HUDEP-2 (cell line): ENCODE results near the gene TNNT2.

Experiments
- DNase-seq, 76 experiments: peaks; one replicate each; lab custom pipeline; 2025; ENCODE audit not compliant: unreplicated experiment in 76 of 76; lab: John Stamatoyannopoulos, UW

Gene TNNT2

DNA sequence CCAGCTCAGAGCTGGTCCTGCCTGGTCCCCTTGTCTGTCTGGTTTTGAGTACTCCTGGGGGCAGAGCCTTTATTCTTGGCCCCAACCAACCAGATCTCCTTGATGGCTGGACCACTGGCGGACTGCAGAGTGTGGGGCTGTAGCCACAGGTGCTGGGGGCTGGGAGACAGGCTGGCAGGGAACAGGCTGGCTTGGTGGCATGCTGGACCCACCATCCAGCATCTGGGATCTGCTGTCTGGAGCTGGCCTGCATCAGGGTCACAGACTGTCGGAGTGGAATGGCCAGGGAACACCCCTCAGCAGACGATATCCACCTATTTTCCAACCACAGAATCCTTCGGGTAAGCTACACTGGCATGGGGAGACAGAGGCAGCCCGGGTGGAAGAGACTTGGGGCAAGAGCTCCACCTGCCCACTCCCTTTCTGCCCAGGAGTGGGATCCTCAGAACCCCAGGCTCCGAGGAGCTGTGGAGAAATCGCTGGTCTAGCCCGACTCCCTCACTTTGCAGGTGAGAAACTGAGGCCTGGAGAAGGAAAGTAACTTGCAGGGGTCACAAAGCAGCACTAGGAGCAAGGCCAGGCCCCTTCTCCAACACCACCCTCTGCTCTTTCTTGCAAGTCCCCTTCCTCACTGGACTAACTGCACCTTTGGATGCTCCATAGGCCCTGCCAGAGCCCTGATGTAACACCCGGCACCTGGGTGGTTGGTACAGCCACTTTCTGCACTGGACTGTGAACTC, 40.6 kb downstream of the TNNT2 start:
- DNase-seq, result no peak

DNA sequence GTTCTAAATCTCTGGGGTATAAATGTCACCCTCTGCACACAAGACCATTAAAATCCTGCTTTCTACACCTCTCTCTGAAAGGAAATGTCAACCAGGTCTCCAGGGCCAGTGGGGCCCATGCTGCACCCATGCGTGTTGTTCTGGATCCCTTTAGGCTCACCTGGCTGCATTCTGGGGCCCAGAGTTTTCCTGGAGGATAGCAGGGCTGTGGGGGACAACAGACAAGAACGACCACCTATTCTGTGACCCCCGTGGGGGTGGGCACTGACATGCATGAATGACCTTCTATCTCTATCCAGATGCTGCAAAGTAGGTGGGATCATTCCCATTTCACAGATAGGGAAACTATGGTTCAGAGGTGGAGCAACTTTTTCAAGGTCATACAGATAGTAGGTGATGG, 41.6 kb downstream of the TNNT2 start:
- DNase-seq, result no peak

DNA sequence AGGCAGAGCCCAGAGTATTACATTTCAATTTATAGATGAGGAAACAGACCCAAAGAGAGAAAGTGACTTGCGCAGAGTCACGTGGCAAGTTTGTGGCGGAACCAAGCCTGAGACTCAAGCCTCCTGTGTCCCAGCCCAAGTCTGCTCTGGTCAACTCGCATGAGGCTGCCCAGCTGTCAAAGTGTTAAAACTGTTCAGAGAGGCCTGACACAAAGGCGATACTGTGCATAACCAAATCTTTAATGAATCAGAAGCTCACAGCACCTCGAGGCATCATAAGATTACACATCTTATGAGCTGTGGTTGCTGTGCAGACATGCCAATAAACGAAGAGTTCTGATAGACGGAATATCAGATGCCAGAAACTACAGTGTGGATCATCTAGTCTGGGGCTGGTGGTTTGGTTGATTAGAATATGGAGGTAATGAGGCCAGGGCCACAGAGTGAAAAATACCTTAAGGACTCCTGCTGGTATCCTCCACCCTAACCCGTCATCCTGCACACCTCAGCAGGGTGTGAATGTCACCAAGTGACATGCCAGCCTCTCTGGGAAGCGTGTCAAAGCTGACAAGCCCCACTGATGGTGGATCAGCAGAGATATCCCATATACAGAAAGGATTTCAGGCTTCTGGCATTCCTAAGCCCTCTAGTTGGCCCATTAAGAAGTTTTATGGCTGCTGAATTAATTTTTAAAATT, 42.2 kb downstream of the TNNT2 start:
- DNase-seq, result no peak

DNA sequence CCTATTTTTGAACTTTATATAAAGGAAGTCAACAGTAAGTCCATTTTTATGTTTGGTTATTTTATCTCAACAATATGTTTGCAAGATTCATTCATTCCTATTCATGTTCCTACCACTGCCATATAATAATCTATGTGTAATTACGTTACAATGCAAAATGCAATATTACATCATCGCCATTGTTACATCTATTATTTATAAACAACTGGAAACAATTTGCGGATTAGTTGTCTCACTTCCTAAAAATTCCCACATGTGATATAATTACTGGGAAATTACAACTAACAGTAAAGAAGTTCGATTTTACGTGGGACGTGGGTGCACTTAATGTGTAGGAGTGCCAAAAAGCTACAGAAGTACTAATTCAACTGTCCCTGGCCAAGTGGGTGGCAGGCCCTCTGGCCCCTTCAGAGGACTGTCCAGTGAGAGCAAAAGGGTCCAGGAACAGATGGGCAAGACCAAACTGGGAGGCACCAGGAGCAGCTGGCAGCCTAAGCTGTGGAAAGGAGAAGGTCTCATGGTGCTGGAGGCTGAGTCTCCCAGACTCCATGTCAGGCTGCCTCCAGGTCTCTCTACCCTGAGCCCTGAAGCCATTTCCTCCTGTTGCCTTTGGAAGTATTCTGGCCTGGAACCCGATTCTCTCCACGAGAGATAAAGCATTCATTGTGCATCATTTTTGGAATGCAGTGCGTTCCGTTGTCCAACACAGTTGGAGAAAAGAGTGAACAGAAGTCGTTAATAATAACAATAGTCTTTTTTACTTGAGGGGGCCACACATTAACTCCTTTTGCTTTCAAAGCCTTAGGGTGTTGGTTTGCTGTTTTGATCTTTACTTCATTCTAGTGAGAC, 42.9 kb downstream of the TNNT2 start:
- DNase-seq, result no peak

DNA sequence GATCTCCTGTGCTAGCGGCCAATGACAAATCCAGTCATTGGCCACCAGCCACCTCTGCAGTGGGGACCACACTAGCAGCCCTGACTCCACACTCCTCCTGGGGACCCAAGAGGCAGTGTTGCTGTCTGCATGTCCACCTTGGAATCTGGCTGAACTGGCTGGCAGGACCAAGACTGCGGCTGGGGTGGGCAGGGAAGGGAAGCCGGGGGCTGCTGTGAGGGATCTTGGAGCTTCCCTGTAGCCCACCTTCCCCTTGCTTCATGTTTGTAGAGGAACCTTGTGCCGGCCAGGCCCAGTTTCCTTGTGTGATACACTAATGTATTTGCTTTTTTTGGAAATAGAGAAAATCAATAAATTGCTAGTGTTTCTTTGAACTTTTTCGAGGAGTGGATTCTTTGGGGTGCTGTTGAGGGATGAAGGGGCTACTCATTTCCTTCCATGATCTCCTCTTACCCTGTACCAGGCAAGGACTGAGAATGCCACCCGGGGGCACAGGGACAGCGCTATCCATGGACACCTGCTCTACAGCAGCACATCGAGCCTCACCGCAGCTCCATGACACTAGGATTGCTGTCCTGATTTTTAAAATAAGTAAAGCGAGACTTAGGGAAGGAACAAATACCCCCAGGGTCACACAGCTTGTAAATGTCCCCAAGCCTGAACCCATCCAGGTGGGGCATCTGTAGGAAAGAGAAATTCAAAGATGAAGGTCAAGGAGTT, 44.7 kb downstream of the TNNT2 start:
- DNase-seq, result no peak

DNA sequence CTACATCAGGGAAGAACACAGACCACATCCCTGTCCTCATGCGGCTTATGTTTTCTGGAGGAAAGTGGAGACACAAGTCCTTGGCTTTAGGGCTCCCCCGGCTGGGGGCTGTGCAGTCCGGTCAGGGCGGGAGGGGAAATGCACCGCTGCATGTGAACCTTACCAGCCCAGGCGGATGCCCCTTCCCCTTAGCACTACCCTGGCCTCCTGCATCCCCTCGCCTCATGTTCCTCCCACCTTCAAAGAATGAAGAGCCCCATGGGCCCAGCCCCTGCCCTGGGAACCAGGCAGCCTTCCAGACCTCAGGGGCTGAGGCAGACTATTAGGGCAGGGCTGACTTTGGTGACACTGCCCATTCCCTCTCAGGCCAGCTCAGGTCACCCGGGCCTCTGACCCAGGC, 45.5 kb downstream of the TNNT2 start:
- no peak for DNase-seq

DNA sequence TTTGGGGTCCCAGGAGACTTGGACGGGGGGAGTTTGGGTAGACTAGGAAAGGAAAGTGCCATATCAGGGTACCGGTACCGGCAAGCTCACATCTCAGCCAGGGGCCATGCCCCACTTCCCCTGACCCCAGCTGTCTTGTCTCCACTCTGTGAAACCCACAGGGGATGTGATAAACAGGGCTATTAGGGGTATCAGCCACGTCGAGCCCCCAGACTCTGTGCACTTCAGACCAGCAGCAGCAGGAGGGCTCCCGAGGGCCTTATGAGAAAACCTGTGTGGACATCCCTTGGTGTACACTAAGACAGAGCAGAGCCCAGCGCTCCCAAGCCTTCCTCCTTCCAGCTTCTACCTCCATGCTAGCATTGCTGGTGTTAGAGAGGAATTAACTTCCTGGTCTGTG, 46.3 kb downstream of the TNNT2 start:
- no peak for DNase-seq

DNA sequence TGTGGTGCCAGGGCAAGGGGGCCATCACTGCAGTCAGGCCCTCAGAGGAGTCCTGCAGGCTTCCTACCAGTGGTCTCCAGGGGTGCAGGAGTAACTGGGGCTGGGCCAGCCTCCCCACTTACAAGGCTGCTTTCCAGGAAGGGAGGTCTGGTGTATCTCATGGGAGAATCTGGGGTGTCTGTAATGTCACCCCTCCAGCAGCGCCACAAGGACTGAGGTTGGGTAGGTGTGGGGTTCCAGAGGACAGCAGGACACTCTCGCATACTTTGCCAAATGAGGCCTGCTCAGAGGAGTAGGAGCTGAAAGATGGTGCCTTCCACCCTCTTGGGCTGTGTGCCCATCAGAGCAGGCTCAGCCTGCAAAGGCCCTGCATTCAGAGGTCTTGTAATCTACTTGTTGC, 46.9 kb downstream of the TNNT2 start:
- no peak for DNase-seq

DNA sequence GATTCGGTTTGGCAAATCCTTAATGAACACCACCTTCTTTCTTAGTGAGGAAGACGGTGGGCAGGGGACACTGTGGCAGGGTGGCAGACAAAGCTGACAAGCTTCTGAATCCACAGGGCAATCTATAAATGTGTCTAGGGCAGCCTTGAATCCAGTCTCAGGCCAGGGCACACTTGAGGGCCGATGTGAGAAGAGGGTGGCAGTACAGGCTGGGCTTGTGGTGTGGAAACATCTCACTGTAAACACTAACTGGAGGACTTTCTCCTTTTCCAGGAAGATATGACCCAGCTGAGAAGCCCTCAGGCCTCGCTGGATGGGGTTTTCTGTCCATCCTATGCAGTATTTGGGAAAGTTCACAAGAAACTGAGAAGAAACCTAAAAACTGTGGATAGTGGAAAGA, 47.7 kb downstream of the TNNT2 start:
- DNase-seq, result no peak

DNA sequence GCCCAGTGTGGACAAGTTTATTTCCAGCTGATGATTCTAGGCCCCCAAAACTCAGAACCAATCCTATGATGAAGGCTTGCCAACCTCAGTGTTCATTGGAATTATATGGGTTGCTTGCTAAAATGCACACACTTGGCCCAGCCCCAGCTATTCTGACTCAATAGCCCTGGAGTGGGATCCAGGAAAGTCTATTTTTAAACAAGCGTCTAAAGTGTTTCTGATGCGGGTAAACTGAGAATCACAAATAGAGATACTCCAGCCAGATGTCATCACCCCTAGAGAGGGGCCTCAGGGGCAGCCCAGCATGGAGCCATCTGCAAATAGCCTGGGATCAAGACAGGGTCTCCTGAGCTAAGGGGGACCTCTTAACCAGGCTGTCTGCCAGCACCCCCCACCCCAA, 48.2 kb downstream of the TNNT2 start:
- DNase-seq, result no peak

DNA sequence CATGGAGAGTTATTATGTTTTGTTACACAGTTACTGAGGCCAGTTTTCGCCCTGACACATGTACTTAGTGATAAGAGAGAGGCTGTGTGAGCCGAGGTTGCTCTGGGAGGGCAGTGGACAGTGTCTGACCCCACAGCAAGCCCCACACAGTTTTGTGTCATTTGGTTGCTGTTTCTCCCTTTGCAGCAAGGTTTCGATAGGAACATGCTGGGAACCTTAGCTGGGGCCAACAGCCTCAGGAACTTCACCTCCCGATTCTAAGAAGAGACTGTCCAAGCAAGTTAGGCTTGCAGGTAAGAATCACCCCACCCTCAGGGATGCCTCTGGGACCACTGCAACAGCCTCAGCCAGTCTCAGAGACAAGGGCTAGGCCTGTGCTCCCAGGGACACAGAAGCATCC, 48.9 kb downstream of the TNNT2 start:
- no peak for DNase-seq

DNA sequence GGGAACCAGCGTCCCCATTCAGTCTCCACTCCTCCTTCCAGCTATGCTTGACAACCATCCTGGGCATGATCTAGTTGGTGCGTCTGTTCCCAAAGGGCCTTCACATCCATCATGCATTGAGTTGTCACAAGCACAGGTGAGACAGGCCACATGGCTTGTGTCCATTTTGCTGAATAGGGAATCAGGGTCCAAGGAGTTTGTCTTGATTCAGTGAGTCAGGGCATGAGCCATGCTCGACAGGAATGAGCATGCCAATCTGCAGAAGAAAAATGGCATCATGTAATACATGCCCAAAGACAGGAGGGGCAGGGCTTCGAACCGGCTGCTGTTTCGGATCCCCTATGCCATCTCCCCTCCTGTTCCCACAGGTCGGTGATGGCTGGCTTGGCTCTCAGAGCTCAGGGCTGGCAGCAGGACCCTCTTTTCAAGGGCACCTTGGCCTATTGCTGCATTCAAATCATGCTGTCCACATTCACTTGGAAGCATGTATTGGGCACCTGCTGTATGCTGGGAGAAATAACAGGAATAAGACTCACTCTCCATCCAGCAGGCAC, 49.7 kb downstream of the TNNT2 start:
- no peak for DNase-seq

DNA sequence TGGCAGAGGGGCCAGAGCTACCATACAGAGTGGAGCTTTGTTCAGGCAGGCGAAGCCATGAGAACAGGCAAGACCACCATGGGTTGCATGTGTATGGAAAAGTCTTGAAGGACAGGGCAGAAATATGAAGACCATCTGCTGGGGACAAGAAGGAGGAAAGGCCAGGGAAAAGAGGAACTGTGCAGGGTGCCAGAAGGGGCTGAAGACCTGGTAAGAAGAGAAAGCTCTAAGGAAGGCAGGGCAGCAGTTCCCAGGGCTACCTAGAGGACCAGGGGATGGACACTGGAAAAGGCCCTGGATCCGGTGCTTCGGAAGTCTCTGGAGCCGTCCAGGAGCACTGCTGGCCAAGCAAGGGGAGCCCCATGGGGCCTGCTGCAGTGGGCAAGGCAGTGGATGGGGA, 50.8 kb downstream of the TNNT2 start:
- DNase-seq, result no peak

DNA sequence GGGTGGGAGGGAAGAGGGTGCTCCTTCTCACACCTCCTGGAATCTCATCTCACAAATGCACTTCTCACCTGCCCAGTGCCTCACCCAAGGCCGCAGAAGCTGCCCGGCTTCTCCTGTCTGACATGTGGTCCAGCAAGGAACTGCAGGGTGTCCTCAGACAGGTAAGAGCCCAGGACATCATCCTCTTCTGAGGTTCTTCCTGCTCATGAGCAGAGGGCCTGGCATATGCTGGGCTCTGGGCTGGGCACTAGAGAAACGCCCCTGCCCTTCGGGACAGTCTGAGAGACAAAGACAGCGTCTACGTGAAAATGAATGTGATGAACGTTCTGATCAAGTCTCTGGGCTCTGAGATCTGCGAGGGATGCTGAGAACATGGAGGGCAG, 51.8 kb downstream of the TNNT2 start:
- DNase-seq, result no peak

DNA sequence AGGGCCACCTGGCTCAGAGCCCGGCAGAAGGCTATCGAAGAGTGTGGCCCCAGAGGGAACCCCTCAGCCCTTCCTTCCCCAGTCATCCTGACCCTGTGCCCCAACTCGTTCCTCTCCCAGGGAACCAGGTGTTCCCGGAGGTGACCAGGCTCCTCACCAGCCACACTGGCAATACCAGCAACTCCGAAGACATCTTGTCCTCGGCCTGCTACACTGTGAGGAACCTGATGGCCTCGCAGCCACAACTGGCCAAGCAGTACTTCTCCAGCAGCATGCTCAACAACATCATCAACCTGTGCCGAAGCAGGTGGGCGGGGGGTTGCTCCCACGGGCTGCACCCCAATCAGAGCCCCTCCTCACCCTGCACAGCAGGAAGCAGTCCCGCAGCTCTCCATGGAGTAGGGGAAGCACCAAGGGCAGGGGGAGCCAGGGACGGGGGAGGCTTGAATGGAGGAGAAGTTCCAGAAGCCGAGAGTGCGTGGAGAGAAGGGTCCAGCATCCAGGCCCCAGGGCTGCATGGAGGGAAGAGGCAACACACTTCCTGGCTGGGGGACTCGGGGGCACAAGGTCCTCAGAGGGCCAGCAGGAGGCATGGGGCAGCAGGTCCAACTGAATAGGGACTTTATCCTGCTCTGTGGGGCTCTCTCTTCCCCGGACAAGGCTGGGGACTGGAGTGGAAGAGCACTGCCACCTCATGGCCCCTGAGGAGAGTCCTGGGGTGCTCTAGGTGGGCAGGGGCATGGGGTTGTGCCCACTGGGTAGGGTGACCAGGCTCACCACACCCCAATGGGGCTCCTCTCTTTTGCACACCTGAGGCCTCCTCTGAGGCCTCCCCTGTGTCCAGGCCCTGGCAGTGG, 52.4 kb downstream of the TNNT2 start:
- DNase-seq, result no peak

DNA sequence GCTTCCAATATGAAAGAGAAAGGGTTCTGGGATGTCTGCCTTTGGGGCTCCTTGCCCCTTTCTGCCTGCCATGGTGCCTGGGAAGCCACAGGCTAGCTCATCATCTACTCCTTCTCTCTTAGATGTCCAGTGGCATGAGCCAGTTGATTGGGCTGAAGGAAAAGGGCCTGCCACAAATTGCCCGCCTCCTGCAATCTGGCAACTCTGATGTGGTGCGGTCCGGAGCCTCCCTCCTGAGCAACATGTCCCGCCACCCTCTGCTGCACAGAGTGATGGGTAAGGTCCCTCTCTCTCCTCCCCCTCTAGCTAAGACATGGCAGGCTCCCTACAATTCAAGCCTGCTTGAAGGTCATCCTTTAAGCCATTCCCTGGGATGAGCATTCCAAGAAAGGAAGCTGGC, 53.2 kb downstream of the TNNT2 start:
- DNase-seq, result no peak

DNA sequence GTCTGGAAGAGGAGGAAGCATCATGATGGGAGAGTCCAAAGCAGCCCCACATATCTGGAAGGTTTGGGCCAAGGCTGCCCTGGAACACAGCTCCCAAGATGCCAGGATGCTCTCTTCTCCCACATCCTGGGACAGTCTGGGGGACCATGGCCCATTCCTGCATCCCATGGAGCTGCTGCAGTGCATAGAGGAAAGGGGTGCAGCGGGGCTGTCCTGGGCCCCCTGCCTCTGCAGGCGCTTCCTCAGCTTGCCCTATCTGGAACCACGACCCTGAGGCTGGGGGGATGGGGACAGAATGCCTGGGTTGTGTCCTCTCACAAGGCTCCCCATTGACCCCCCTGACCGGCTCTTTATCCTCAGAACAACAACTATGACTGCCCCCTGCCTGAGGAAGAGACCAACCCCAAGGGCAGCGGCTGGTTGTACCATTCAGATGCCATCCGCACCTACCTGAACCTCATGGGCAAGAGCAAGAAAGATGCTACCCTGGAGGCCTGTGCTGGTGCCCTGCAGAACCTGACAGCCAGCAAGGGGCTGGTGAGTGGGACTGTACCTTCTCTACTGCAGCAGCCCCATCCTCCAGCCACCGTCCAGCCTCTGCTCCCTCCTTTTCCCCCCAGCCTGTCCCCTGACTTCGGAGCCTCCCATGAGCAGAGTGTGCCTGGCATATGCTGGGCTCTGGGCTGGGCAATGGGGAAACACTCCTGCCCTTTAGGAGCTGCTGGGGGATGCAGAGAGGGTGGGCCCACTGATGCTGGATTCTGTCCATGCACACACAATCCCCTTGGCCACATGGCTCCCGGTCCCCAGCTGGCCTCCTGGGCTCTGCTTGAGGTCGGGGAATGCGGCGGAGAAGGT, 54.6 kb downstream of the TNNT2 start:
- no peak for DNase-seq

DNA sequence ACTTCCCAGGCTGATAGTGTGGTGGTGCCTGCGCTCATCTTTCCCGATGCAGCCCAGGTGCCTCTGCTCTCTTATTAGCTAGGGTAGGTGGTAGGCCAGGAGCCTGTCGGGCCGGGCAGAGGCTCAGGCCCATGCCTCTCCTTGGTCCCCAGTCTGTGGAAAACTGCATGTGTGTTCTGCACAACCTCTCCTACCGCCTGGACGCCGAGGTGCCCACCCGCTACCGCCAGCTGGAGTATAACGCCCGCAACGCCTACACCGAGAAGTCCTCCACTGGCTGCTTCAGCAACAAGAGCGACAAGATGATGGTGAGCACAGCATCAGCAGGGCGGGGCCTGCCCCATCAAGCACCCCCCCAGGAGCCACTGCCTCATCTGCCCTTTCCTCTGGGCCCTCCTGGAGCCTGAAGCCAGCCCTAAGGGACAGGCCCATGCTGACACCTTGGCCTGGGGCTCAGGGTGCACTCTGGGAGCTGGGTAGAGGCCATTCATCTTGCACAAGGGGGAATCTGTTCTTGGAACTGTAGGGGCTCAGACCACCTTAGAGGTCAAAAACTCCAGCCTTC, 55.6 kb downstream of the TNNT2 start:
- no peak for DNase-seq
